DLD1 (cell line): ENCODE results near the gene AVPR2.

Experiments
- in situ Hi-C: cut with HindIII; loops from 2 replicates; pipeline ENCODE4 v1.10.0; 2017; ENCODE audit warnings: low sequenced_read_pairs

Gene AVPR2

DNA sequence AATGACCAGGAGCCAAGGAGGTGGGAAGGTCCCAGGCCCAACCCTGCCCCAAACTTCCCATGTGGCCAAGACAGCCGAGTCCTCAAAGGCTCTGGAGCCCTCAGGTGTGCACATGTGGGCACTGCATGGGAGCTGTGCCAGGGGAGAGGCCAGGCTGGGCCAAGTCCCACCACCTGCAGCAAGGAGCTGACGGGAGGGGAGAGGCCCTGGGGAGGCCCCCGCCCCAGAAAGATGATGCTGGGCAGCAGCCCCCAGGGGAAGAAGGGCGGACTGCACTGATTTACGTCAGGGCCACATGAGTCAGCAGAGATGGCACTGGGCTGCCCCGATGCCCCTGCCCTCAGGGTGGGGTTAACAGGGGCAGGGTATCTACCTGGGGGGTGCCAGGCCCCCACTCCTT is 19.9 kb upstream of the AVPR2 start:
- in situ Hi-C loops, result no loop called here

DNA sequence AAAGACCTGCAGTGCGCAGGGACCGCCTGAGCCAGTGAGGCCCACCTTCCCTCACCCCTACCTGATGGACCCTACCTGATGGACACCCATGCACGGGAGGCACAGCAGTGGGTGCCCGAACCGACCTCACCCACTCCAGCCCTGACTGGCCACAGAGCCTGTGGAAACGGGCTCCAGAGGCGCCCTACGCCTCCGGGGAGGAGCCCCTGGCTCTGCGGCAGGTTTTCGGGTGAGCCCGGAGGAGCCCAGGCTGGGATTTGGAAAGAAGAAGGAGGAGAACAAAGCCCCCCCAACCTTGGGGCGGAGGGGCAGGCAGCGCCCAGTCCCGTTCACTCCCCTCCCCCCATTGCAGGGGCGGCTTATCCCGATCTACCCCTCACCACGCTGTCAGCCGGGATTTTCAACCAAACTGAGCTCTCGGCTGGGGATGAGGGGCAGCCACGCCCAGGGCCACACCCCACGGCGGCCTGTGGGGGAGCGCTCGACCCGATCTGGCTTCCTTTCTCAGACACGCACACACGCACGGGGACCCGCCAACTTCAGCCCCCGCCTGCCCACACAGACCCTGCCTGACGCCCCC is 19.2 kb upstream of the AVPR2 start:
- in situ Hi-C loops, result no loop called here

DNA sequence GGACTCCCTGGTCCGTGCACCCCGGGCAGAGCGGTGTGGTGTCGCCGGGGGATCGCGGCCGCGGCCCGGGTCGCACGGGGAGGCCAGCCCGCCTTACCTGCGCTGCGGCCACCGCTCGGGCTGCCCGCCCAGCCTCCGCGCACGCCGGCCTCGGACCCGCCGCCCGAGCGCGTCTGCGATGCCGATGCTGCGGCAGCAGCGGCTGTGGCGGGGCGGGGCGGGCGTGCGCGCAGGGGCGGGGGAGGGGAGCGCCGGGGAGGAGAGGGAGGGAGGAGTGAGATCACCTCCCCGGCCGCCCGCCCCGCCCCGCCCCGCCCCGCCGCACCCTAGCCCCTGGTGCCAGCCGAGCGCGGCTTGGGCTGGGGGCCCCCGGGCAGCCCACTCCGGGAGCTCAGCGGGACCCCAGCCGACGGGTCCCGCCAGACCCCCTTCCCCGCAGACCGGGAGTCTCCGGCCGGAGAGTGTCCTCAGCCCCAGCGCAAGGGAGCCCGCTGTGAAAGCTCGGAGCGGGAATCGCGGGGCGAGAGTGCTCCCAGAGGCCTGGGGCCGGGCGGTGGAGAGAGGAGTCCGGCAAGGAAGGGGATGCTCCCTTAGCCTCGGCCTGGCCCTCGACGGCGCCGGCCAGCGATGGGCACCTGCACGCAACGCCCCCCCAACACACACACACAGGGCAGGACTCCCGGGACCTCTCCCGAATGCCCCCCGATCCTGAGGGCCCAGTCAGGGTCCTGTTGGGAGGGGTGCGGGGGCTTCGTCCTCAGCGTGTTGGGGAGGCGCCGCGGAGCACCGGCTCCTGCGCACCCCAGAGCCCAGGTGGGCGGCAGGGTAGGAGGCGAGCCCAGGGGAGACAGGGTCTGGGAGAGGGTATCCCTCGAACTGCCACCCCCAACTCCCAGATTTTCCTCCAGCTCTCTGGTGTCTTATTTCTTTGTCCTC is 18.2 kb upstream of the AVPR2 start, which contains the start of gene L1CAM:
Gene L1CAM, minus strand, starts transcription at position 206 of the 936 bp plus-strand sequence. CDS start 10,337 bp downstream, outside the sequence.
- in situ Hi-C loops, result no loop called here

- in situ Hi-C loops, result no loop called here
These were observed 17.6 kb upstream of the AVPR2 start for GRCh38 chrX:153886915-153887314.

DNA sequence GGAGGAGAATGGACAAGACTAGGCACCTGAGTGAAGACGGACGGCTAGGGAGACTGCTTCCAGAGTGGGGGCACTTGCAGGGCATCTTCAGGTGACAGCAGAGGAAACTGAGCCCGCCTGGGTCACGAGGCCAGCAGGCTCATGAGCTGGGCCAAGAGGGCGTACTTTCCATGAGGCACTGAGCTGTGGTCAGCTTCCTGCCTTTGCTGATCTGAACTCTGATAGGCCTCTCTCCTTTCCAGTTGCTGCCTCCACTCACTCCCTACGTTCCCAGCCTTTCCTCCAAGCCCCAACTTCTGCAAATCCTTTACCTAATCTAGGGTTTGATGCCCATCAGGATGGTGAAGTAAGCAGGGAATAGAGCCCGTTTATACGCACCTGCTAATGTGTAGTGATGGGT is 17.1 kb upstream of the AVPR2 start:
- in situ Hi-C loops, result no loop called here

GRCh38 chrX:153888344-153888743 is 16.1 kb upstream of the AVPR2 start:
- in situ Hi-C loops, result no loop called here

DNA sequence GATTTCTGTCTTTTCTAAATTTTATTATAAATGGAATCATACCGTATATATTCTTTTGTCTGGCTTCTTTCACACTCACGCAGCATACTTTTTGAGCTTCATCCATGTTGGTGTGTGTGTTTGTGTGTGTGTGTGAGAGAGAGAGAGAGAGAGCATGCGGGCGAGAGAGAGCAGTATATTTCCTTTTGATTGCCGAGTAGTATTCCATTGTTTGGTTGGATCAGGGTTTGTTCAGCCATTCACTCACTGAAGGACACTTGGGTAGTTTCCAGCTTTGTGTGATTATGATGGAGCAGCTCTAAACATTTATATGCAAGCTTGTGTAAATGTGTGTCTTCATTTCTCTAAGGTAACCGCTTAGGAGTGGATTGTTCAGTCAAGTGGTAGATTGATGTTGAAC is 15.3 kb upstream of the AVPR2 start:
- in situ Hi-C loops, result no loop called here

GRCh38 chrX:153897899-153898298 is 6.6 kb upstream of the AVPR2 start:
- in situ Hi-C loops, result no loop called here

GRCh38 chrX:153900831-153901752 is 3.4 kb upstream of the AVPR2 start:
- in situ Hi-C loops, result no loop called here

DNA sequence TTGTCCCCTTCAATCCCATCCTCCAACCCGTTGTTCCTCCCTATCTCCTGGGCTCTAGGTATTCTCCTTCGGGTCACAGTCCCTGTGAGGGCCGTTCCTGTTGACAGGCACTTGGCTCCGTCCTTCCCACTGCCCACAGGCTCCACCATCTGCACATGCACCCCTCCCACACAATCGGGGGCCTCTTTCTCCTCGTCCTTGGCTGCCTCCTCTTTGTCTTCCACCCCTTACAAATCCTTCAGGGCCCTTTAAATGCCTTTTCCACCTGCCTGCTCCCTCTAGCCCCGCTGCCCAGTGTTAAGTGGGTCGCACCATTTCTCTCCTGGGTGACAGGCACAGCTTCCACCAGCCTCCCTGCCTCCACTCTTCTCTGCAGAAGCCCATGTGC is 2.7 kb upstream of the AVPR2 start:
- in situ Hi-C loops, result no loop called here

- in situ Hi-C loops, result no loop called here
These were observed 2.1 kb upstream of the AVPR2 start for GRCh38 chrX:153902385-153902784.

DNA sequence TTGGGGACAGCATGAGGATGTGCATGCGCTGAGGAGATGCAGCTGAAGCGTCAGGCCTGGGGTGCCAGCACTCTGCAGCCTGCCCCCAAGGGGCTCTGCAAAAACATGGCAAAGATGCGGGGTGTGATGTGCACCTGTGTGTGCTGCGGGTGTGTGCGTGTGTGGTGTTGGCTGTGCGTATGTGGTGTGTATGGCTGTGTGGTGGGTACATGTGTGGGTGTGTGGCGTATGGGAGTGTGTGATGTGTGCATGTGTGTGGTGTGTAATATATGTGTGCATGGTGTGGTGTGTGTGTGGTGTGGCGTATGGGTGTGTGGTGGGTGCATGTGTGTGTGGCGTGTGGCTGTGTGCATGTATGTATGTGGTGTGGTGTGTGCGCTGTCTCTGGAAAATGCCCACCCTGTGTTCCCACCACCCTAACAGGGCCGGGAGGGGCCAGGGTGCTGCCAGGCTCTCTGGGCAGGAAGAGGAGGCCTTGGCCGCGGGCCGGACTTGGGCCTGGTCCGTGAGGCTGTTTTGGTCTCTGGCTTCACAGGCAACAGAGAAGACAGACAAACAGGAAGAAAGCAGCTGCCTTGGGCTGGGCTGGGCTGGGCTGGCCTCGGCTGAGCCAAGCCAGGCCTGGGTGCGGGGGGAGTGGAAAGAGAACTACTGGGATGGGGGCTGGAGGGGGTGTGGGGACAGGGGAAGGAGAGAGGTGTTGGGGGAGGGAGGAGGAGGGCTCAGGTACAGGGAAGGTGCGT is 1.1 kb upstream of the AVPR2 start:
- in situ Hi-C loops, result no loop called here

- in situ Hi-C loops, result no loop called here
These were observed 1.1 kb downstream of the AVPR2 start for GRCh38 chrX:153905481-153906095.

GRCh38 chrX:153906126-153906917 is 1.8 kb downstream of the AVPR2 start:
- in situ Hi-C loops, result no loop called here

DNA sequence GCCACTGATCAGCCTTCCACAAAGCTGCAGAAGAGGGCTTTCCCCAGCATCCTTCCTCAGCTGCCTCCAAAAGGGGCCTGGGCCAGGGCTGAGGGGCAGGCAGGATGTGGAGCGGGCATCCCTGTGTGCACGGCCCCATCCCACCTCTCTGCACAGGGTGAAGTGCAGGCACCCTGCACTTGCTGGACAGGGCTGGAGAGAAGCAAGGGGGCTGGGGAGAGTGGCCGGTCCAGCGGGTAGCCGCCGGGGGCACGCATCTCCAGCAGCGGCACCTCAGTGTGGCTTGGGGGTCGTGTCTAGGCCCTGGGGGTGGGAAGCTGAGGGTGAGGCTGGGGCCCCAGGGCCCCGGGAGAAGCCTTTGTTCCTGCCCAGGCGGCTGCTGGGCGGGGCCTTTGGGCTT is 3.0 kb downstream of the AVPR2 start:
- in situ Hi-C loops, result no loop called here

- in situ Hi-C loops, result no loop called here
These were observed 3.9 kb downstream of the AVPR2 start for GRCh38 chrX:153908219-153908860.

GRCh38 chrX:153909024-153909979 is 4.8 kb downstream of the AVPR2 start:
- in situ Hi-C loops, result no loop called here

GRCh38 chrX:153909980-153910360 is 5.5 kb downstream of the AVPR2 start:
- in situ Hi-C loops, result no loop called here
